GM18511 (cell line): ENCODE measurements around the gene IFNAR2.
A peak's percentile ranks its signal among the peaks of the same experiment; 100 is the strongest.
"Not testable (repeated sequence)": the region's sequence is repeated elsewhere in the genome, so short reads cannot be mapped to it uniquely, and the experiment has no call there.

Source experiments
- ATAC-seq: cut with Tn5 transposase; IDR thresholded peaks from one replicate; pipeline ENCODE4 v1.9.1; 2021; ENCODE audit warnings: mild to moderate bottlenecking, moderate library complexity; ENCODE audit not compliant: unreplicated experiment

IFNAR2 gene

DNA sequence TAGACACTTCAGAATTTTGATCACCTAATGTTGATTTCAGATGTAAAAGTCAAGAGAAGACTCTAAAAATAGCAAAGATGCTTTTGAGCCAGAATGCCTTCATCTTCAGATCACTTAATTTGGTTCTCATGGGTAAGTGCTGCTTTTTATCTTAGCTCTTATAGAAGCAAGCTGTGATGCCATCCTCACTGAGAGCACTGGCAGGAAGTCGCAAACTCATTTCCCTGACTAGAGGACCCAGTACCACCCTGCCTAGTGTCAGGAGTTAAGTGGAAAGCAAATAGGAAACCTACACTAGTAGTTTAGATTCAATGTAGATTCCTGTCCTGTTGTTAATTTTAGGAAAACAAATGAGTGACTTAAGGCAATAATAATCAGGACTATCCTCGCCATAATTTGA lies 12.1 kb downstream of the IFNAR2 start:
- ATAC-seq = no peak

DNA sequence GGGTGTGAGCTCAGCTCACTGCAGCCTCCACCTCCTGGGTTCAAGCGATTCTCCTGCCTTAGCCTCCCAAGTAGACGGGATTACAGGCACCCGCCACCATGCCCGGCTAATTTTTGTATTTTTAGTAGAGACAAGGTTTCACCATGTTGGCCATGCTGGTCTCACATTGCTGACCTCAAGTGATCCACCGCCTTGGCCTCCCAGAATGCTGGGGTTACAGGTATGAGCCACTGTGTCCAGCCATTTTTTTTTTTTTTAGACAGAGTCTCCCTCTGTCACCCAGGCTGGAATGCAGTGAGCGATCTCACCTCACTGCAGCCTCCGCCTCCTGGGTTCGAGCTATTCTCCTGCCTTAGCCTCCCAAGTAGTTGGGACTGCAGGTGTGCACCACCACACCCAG lies 13.1 kb downstream of the IFNAR2 start:
- not testable (repeated sequence) for ATAC-seq

DNA sequence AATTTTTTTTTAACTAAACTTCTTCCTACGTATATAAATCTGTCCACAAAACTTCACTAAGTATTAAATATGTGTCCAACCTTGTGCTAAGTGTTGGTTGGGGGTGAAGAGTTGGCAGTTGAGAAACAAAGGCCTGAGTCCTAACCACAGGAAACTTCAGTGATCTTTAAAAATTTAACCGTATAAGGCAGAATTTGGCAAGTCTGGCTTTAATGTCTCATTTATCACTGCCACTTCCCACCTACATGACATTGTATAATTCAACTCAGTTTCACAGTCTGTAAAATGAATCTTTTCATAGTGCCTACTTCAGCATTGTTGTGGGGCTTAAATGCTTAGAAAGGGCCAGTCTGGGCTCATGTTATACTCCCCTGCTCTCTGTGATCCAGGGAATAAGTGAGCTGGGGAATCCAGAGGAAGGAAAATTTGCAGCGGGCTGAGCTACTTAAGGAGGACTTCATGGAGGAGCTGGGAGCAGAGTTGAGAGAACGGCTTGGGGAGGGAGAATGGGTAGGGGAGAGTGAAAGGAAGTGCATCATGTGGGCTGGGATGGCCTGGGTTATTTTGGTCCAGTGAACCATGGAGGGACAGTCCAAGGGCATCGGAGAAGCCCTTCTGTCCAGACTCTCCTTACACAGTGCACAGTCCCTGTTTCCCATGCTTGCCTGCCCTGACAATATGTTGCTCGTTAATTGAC lies 14.5 kb downstream of the IFNAR2 start:
- no peak for ATAC-seq

DNA sequence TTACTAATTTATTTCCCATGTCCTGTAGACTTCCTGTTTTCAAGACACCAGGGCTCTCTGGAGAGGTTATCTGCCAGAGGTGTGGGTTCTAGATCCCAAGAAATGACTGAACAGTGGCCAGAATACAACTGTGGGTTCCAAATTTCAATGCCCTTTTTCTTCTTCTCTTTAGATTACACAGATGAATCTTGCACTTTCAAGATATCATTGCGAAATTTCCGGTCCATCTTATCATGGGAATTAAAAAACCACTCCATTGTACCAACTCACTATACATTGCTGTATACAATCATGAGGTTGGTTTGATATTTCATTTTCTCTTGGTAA lies 15.0 kb downstream of the IFNAR2 start:
- ATAC-seq = no peak

DNA sequence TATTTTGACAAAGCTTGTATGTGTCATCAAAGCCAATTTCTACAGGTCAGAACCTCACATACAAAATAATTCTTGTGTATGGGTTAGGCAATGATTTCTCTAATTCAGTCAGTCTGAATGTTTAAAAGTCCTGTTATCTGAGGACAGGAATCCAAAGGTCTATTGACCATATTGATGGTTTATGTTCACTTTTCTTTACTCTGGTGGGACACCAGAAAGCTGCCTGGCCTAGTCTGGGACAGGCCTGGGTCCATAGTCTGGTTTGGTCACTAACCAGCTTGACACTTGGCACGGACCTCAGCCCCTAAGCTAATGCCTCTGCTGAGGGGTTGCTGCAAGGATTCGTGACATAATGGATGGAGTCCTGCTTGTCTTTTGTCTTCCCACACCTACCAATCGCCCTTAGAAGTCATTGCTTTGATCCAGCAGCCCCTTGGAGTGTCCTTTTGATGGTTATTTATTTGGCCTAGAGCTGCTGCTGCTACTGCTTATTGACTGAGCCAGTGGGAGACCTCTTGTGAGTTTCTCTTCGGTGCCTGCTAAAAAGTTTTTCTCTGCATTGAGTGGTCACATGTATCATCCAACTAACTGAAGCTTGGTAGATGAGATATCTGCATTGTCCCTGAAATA lies 15.7 kb downstream of the IFNAR2 start:
- no peak for ATAC-seq

DNA sequence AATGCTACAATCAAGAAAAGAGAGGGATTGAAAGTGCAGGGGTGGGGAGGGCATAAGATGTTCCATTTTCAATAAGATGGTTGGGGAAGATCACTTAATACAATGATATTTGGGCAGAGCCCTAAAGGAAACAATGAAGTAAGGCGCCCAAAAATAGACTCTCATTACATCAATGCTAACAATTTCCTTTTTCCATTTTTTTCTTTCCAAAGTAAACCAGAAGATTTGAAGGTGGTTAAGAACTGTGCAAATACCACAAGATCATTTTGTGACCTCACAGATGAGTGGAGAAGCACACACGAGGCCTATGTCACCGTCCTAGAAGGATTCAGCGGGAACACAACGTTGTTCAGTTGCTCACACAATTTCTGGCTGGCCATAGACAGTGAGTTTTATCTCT lies 16.8 kb downstream of the IFNAR2 start:
- no peak for ATAC-seq

DNA sequence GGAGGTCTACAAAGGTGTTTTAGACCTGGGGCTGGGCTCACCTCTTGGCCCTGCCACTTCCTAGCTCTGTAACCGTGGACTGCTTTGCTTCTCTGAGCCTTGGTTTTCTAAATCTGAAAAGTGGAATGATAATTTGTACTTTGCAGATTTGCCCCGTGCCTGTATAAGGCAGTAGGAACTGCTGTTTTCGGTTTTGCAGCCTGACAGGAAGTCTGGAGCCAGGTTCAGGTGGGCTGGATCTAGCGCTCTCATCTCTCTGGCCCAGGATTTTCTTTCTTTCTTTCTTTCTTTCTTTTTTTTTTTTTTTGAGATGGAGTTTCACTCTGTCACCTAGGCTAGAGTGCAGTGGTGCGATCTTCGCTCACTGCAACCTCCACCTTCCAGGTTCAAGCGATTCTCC lies 17.2 kb downstream of the IFNAR2 start:
- ATAC-seq = no peak

DNA sequence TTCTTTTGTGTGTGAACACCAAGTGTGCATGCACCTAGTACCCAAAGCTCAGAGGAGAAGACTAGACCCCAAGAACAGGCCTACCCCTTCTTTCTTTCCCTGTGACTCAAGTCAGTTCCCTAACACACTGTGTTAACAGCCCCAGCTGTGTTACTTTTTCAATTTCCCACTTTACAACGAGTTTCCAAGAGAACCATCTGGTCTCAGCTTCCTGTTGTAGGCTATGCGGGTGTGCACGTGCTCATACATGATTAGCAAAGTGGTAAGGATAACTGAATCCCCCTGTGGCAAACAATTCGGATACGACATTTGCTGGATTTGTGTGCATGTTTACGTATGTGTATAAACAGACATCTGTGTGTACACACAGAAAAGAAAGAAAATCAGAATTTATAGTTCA lies 17.9 kb downstream of the IFNAR2 start:
- no peak for ATAC-seq

DNA sequence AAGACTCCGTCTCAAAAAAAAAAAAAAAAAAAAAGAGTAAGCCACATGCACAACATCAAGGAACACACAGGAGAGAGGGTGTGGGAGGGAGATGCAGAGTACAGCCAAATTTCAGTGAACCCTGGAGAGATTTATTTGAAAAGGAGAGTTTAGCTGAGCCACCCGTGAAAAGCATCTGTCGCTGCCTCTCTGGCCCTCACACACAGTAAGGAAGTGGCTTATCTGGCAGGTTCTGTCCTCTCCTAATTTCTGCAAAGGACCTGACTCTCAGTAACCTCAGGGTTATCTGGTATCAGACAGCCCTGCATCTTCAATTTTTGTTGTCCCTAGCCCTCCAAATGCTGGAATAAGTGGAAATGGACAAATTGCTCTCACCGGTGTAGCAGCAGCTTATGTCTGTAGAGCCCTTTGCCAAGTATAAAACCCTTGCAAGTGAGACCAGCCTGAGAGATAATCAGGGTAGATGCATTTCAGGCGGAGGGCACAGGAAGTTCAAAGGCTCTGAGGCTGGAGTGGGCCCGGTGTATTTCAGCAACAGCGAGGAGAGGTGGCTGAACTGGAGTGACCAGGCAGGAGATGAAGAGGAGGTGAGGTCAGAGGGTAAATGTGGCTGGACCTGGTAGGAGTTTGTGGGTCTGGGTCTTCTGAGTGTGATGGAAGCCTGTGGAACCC lies 19.7 kb downstream of the IFNAR2 start:
- no peak for ATAC-seq

DNA sequence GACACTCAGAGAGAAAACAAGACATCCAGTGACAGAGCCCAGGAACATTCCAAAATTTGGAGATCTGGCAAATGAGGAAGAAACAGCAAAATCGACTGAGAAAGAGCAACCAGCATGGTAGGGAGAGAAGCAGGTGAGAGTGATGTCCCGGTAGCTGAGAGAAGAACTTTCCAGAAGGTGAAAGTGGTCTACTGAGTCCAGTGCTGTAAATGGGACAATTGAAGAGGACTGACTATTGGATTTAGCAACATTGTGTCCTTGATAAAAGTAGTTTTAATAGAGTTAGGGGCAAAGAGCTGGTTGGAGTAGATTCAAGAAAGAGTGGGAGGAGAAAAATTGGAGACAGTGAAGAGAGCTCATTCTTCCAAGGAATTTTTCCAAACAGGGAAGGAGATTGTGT lies 21.4 kb downstream of the IFNAR2 start:
- ATAC-seq = no peak

DNA sequence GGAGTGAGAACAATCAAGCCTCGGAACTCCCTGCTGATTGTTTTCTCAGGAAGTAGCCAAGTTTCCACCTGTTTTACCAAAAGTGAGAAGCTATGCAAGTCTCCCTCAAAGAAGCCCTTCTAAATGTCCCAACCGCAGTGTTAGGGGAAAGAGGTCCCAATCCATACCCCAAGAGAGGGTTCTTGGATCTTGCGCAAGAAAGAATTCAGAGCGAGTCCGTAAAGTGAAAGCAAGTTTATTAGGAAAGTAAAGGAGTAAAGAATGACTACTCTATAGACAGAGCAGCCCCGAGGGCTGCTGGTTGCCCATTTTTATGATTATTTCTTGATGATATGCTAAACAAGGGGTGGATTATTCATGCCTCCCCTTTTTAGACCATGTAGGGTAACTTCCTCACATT lies 23.6 kb downstream of the IFNAR2 start:
- not testable (repeated sequence) for ATAC-seq

DNA sequence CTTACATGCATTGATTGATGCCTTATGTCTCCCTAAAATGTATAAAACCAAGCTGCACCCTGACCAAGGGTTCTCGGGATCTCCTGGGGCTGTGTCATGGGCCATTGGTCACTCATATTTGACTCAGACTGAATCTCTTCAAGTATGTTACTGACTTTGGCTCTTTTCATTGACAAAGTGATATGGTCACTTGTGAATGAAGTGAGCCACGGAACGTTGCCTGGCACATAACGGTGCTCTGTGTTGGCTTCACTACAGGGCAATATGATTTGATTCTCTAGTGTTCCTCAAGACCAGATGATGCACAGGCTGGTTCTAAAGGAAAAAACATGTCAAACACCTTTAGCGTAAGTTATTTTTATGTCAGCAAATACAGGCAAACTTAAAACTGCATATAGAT lies 25.0 kb downstream of the IFNAR2 start:
- no peak for ATAC-seq

DNA sequence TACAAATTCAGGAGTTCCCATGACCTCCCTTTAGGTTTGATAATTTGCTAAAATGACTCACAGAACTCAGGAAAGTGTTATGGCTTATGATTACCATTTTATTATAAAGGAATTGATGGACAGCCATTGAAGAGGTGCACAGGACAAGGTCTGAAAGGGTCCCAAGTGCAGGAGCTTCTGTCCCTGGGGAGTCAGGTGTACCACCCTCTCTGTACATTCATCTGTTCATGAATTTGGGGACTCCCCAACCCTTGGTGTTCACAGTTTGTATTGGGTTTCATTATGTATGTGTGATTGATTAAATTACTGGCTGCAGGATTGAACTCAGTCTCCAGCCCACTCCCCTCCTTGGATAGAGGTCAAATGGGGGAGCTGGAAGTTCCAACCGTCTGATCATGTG lies 25.7 kb downstream of the IFNAR2 start:
- ATAC-seq = no peak

DNA sequence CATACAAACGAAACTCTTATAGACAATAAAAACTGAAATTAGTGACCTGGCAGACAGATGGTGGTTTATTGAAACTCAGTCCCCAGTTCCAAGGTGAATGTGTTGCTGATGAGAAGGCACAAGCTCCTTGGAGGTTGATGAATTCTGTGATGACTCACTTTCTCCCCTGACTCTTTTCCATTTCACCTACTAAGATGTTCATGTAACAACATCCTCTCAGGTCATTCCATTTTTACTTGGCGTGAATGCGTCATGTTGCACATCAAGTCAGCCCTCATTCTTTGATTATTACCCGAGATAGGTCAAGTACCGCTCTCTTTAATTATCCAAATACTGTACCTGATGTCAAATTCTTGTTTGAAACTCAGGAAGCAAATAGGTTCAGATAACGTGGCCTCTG lies 26.3 kb downstream of the IFNAR2 start:
- ATAC-seq = no peak

DNA sequence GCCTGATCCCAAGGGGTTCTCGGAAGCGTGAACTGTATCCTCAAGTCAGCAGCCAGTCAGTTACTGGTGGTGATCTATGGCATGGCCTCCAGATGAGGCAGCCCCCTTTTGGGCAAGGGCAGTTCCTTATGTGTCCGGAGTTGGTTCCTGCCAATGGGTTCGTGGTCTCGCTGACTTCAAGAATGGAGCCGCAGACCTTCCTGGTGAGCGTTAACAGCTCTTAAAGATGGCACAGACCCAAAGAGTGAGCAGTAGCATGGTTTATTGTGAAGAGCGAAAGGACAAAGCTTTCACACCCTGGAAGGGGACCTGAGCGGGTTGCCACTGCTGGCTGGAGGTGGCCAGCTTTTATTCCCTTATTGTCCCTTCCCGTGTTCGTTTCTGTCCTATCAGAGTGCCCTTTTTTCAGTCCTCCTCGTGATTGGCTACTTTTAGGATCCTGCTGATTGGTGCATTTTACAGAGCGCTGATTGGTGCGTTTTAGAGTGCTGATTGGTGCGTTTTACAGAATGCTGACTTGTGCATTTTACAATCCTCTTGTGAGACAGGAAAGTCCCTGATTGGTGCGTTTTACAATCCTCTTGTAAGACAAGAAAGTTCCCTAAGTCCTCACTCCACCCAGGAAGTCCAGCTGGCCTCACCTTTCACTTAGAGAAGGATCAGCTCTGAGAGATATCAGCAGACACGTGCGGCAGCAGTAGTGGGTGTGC lies 27.5 kb downstream of the IFNAR2 start:
- ATAC-seq = no peak

DNA sequence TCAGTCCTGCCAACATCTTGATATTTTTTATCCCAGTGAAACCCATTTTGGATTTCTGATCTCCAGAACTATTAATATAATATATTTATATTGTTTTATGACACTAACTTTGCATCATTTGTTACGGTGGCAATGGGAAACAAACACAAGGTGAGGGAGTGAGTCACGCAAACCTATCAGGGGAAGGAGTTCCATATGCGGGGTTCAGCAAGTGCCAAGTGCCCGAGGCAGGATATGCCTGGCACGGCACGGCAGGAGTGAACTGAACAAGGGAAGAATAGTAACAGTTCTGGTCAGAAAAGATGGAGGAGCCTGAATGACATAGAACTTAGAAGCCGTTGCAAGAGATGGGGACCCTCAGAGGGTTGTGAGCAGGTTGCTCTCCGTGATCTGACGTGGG lies 28.7 kb downstream of the IFNAR2 start:
- no peak for ATAC-seq

DNA sequence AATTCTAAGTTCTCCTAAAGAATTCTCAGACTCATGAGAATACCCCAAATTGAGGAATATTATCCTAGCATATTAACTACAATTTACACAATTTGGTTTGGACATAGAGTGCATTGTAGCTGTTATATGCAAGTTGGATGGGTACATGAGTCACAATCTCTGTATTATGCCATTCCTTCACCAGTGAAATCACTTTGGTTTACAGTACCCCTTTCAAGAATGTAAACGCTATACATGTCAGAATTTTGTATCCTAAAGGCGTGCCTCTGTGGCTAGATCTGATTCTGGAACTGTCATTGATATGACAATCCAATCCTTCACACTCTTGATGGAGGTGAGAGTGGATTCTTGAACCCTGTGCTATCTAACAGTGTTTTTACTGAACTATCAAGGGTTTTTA lies 29.7 kb downstream of the IFNAR2 start:
- ATAC-seq = no peak

DNA sequence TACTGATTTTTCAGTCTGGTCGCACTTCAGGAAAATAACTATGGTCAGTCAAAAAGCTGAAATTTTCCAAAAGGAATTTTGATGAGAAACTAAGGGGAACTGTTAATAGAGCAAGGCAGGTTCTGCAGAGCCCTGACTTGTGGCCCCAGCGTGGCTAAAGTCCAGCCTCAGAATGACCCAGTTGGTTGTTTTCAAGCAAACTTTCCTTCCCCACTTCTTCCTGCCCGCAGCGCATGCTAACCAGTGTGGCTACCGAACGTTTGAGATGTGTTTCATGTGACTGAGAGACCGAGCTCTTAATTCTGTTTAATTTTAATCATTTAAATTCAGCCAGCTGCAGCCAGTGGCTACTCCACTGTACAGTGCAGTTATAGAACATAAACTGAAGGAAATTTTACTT lies 30.3 kb downstream of the IFNAR2 start:
- ATAC-seq = no peak

DNA sequence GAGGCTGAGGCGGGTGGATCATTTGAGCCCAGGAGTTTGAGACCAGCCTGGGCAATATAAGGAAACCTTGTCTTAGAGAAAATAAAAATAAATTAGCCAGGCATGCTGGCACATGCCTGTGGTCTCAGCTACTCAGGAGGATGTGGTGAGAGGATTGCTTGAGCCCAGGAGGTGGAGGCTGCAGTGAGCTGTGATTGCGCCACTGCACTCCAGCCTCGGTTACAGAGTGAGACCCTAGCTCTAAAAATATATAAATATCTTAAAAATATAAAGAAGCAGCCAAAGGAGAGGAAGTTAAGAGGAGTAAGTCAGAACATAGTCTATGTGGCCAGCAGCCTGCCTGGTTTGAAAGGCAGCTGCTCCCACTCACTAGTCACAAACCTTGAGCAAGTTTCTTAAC lies 31.9 kb downstream of the IFNAR2 start:
- ATAC-seq = no peak

DNA sequence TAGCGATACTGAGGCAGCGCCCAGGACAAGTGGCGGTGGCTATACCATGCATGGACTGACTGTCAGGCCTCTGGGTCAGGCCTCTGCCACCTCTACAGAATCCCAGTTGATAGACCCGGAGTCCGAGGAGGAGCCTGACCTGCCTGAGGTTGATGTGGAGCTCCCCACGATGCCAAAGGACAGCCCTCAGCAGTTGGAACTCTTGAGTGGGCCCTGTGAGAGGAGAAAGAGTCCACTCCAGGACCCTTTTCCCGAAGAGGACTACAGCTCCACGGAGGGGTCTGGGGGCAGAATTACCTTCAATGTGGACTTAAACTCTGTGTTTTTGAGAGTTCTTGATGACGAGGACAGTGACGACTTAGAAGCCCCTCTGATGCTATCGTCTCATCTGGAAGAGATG lies 33.2 kb downstream of the IFNAR2 start:
- ATAC-seq = no peak

DNA sequence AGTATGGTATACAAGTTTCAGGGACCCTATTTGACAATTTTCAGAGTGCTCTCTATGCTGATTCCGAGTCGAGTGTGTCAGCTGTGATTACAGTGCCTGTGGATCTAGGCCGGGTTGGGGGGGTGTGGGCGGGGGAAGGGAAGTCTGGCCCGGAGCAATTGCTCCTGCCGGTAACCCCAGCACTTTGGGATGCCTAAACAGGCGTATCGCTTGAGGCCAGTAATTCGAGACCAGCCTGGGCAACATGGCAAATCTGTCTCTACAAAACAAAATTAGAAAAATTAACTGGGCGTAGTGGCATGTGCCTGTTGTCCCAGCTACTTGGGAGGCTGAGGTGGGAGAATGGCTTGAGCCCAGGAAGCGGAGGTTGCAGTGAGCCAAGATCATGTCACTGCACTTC lies 34.8 kb downstream of the IFNAR2 start:
- no peak for ATAC-seq

DNA sequence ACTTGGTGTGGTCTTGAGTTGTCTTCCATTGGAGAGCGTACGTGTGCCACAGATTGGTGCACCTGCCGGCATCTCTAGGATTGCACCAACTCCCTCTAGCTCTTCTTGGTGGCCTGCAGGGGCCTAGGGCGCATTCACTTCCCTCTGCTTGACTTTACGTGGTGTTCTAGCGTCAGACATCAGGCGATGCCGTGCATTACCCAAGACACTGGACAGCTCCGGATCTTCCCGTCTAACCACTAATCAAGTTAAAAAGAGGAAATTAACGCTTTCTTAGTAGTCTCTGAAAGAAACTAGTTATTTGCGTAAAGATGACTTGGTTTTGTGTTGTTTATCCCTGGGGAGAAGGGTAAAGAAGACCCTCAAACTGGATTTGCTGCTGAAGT lies 35.9 kb downstream of the IFNAR2 start:
- peak; percentile 24 for ATAC-seq
